Astrocyte of the spinal cord (primary cell): Measurements from ENCODE around the gene FBXL7.

Experiments used
- DNase-seq: peaks from one replicate; pipeline ENCODE4 v3.0.0; 2011; ENCODE audit warnings: low read depth, low spot score
- H3K4me3 ChIP-seq: 2 replicates; pipeline ENCODE4 v1.5.1; 2011; ENCODE audit warnings: low read depth, mild to moderate bottlenecking, low read length, moderate library complexity
- in situ Hi-C: cut with HindIII; loops from 2 replicates; pipeline ENCODE4 v1.10.0; 2017; ENCODE audit warnings: low sequenced_read_pairs
- TF ChIP-seq, protein P1 (sequence below): IDR thresholded peaks from 2 replicates; pipeline ENCODE4 v1.5.1; 2012; ENCODE audit warnings: low read depth, mild to moderate bottlenecking, low read length, inconsistent platforms

FBXL7 gene

DNA sequence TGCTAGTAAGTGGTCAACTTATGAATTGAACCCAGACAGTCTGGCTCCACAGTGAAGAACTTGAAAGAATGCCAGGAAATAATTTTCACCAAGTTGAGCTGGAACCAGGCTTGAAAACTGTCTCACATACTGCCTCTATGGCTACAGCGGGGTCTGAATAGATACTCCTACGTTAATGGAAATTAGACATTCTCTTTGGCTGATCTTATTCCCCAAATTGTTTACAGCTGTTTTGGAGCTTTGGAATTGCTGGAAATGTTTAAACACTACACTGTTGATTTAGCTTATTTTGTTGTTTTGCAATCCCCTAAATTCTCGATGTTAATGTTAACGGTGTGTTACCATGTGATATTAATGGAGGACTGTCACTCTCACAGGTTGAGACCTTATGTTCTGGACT, 146.4 kb downstream of the FBXL7 start:
- DNase-seq: no peak
- no peak overlapping the region for H3K4me3 ChIP-seq
- in situ Hi-C loops: no loop called here
- TF ChIP-seq, protein P1, sequence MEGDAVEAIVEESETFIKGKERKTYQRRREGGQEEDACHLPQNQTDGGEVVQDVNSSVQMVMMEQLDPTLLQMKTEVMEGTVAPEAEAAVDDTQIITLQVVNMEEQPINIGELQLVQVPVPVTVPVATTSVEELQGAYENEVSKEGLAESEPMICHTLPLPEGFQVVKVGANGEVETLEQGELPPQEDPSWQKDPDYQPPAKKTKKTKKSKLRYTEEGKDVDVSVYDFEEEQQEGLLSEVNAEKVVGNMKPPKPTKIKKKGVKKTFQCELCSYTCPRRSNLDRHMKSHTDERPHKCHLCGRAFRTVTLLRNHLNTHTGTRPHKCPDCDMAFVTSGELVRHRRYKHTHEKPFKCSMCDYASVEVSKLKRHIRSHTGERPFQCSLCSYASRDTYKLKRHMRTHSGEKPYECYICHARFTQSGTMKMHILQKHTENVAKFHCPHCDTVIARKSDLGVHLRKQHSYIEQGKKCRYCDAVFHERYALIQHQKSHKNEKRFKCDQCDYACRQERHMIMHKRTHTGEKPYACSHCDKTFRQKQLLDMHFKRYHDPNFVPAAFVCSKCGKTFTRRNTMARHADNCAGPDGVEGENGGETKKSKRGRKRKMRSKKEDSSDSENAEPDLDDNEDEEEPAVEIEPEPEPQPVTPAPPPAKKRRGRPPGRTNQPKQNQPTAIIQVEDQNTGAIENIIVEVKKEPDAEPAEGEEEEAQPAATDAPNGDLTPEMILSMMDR: no peak

DNA sequence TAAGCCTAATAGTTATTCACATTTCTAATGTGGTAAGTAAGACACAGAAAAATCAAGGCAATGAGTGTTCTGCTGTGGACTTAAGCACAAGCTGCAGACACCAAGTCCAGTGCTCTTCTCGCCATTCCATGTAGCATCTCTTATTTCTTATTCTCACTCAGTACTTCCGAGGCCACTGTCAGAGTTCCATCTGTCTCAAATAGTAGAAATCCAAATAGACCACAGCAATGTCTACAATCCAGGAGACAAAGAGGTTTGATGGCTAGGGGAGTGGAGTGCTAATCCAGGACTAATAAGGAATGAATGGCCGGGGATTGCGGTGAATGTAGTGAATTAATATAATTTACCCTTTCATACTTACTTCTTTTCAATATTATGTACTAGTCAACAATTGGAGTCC, 147.3 kb downstream of the FBXL7 start:
- TF ChIP-seq, protein P1: no peak
- in situ Hi-C loops: no loop called here
- no peak for DNase-seq
- no peak overlapping the region for H3K4me3 ChIP-seq

DNA sequence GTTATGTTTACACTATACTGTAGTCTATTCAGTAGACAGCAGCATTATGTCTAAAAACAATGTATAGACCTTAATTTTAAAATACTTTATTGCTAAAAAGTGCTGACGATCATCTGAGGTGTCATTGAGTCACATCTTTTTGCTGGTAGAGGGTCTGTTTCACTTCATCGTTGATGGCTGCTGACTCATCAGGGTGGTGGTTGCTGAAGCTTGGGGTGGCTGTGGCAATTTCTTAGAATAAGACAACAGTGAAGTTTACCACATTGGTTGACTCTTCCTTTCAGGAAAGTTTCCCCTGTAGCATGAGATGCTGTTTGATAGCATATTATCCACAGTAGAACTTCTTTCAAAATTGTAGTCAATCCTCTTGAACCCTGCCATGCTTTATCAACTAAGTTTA, 150.3 kb downstream of the FBXL7 start:
- H3K4me3 ChIP-seq: no peak overlapping the region
- in situ Hi-C loops: no loop called here
- no peak for DNase-seq
- TF ChIP-seq, protein P1: no peak

DNA sequence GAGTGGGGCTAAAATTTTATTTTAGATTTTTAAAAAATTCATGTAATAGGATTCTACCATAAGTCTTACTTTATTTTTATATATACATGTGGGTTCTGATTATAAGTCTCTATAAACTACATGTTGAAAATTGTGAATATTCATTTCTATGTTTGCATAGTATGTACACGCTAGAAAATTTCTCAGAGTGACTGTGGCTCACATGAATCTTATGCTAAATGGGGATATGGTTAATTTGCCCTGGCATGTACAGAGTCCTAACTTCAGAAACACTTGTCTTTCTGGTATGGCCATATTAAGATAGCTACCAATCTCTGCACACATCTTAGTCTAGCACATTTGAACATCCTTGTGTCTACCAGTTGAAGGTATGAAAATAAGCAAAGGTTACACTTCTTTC, 154.8 kb downstream of the FBXL7 start:
- no peak for DNase-seq
- TF ChIP-seq, protein P1: no peak
- in situ Hi-C loops: no loop called here
- no peak overlapping the region for H3K4me3 ChIP-seq

DNA sequence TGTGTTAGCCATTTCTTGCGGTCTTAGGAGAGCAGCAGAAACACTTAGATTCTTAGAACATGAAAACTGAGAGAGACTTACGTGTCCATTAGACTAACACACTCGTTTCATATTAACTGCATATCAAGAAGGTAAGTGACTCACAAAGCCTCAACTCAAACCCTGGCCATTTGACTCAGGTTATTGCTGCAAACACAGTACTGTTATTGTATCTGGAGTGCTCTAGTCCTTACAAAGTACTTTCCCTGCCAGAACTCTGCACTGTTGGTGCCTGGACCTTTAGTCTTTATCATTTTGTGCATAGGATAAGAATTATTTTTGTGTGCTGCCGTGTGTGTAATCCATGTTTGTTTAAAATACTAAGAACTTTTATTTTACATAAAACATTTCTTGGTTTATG, 155.7 kb downstream of the FBXL7 start:
- no peak overlapping the region for H3K4me3 ChIP-seq
- TF ChIP-seq, protein P1: no peak
- DNase-seq: no peak
- in situ Hi-C loops: no loop called here

DNA sequence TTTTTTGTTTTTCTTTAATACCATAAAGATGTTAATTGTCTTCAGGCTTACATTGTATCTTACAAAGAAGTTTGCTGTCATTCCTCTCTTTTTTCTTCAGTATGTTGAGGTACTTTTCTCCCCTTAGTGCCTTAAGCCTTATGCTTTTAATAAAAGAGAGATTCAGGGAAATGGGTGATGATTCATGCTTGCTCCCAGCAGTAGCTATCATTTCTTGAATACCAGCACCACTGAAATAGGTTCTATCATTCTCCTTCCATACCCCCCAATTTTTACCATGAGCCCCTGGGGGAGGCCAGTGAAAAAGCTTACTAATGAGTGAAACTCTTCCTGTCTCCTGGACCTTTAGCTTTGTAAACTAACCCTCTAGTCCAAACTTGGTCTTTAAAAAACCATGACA, 165.0 kb downstream of the FBXL7 start:
- DNase-seq: peak; percentile 53
- no peak overlapping the region for H3K4me3 ChIP-seq
- TF ChIP-seq, protein P1: no peak
- in situ Hi-C loops: no loop called here

DNA sequence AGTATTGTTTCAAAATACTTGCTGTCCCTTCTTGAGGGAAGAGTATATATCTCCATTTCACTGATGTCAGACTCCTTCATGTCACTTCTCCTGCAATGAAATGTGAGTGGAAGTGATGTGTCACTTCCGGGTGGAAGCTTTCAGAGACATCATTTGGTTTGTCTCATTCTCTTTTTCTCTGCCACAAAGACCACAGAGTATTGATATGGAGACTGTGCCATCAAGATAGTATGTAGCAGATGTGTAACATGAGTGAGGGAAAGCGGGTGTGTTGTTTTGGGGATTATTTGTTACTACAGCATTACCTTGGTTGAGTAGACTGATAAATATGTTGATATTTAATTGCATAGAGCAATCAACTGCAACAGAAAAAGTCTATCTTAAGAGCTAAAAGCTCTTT, 169.8 kb downstream of the FBXL7 start:
- TF ChIP-seq, protein P1: no peak
- in situ Hi-C loops: no loop called here
- DNase-seq: no peak

More for the DNA sequence above, 169.8 kb downstream of the FBXL7 start:
- H3K4me3 ChIP-seq: no peak overlapping the region
